Kidney (tissue), 14 donors: ENCODE data around the gene ENOPH1. TPM values are rescaled to one million over a fixed set of nuclear protein-coding genes. Genes with fewer than 3 reads are reported as not detected.
"Not testable (repeated sequence)": the region's sequence is repeated elsewhere in the genome, so short reads cannot be mapped to it uniquely, and the experiment has no call there.

Source experiments
- DNase-seq, 5 donors: peaks; one replicate each; pipeline ENCODE4 v3.0.0-alpha.2; 2013 to 2020
- FAIRE-seq: peaks from 2 replicates; lab custom pipeline; 2012; peaks lifted over from hg19 to GRCh38; lab: Jason Lieb, UNC
- H3K27ac ChIP-seq, 2 donors: one replicate each; pipeline ENCODE4 v1.7.0; 2013; ENCODE audit warnings: low read depth in 2 of 2, low read length in 2 of 2, inconsistent platforms in 1 of 2
- H3K27me3 ChIP-seq: one replicate; pipeline ENCODE4 v1.7.1; 2013; ENCODE audit warnings: low read length, inconsistent platforms; ENCODE audit not compliant: control insufficient read depth, insufficient read depth
- H3K36me3 ChIP-seq, 3 donors: one replicate each; pipeline versions ENCODE4 v1.7.0 to v1.7.1; 2013; ENCODE audit warnings: low read length in 3 of 3, control low read depth in 1 of 3, inconsistent platforms in 1 of 3; ENCODE audit not compliant: insufficient read depth in 3 of 3, control insufficient read depth in 2 of 3
- H3K4me1 ChIP-seq, 3 donors: one replicate each; pipeline versions ENCODE4 v1.7.0 to v1.7.1; 2013; ENCODE audit warnings: low read length in 3 of 3, inconsistent platforms in 1 of 3, low read depth in 1 of 3; ENCODE audit not compliant: control insufficient read depth in 2 of 3, insufficient read depth in 2 of 3
- H3K4me3 ChIP-seq, 3 donors: one replicate each; pipeline versions ENCODE4 v1.7.0 to v1.8.1; 2013; ENCODE audit warnings: low read length in 3 of 3, control low read depth in 1 of 3, inconsistent platforms in 1 of 3
- H3K9ac ChIP-seq, 3 donors: one replicate each; pipeline versions ENCODE4 v1.7.0 to v1.7.1; 2013; ENCODE audit warnings: low read length in 3 of 3, control low read depth in 1 of 3, inconsistent platforms in 1 of 3
- H3K9me3 ChIP-seq, 3 donors: one replicate each; pipeline versions ENCODE4 v1.7.0 to v1.7.1; 2013; ENCODE audit warnings: low read length in 3 of 3, control low read depth in 1 of 3, inconsistent platforms in 1 of 3; ENCODE audit not compliant: control insufficient read depth in 2 of 3, insufficient read depth in 1 of 3
- CTCF ChIP-seq: IDR thresholded peaks from 3 replicates; pipeline ENCODE4 v1.5.1; 2012; ENCODE audit warnings: mild to moderate bottlenecking, moderate library complexity, borderline replicate concordance; ENCODE audit not compliant: insufficient read depth; ENCODE audit errors: extremely low read depth
- intact Hi-C: fragments of 100-400 bp; cut with DNase I; formaldehyde crosslinking; loops from one replicate; pipeline ENCODE4 v1.11.1; 2022
- polyA plus RNA-seq: library from polyadenylated mRNA; stranded (reverse); fragments of 350-450 nt; fragmentation: Illumina TruSeq; extraction: RNeasy Lipid Tissue Mini Kit (QIAGEN cat#74804); gene quantifications from one replicate; pipeline ENCODE4 v1.2.3, GENCODE V29; 2014; ENCODE audit warnings: low read depth, low replicate concordance; ENCODE audit not compliant: insufficient read depth
- total RNA-seq: library from RNA; stranded (reverse); fragmentation: NEBNext Ultra II Directional; extraction: Animal tissue kit (Norgen Biotek cat#: 25700); gene quantifications from one replicate; pipeline ENCODE4 v1.2.1, GENCODE V29; 2021
- donor health status: control.
- donor health status: control.
- donor health status: control.
- donor health status: control.
- donor health status: control.
- donor health status: DM: yes; HTN: yes; CAD: no.
- donor health status: Normal renal cell carcinoma (clear cell type).

Gene ENOPH1
- total and polyA plus RNA-seq, 2 donors from 2014 or later, result 30.3 to 36.0 TPM

DNA sequence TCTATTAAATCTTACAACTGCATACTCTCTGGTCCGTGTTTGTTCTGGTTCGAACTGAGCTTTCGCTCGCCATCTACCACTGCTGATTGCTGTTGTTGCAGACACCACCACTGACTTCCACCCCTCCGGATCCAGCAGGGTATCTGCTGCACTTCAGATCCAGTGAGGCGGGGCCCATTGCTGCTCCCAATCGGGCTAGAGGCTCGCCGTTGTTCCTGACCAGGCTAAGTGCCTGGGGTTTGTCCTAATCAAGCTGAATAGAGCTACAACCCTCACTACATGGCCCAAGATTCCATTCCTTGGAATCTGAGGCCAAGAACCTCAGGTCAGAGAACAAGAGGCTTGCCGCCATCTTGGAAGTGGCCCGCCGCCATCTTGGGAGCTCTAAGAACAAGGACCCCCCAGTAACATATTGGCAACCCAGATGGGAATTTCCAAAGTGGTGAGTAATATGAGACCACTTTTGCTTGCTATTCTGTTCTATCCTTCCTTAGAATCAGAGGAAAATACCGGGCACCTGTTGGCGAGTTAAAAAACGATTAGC, 43.3 kb downstream of the ENOPH1 start:
- H3K9ac ChIP-seq, result no peak overlapping the region
- intact Hi-C loops, result no loop called here
- no peak for TF ChIP-seq CTCF
- no peaks in the 10 kb centered on the region for H3K4me1 ChIP-seq
- FAIRE-seq, result no peak
- H3K9me3 ChIP-seq, result no peaks in the 10 kb centered on the region
- no peaks in the 10 kb centered on the region for H3K36me3 ChIP-seq
- H3K27me3 ChIP-seq, result no peaks in the 10 kb centered on the region
- H3K4me3 ChIP-seq, result no peak overlapping the region
- no peak overlapping the region for H3K27ac ChIP-seq
- DNase-seq, result no peak

DNA sequence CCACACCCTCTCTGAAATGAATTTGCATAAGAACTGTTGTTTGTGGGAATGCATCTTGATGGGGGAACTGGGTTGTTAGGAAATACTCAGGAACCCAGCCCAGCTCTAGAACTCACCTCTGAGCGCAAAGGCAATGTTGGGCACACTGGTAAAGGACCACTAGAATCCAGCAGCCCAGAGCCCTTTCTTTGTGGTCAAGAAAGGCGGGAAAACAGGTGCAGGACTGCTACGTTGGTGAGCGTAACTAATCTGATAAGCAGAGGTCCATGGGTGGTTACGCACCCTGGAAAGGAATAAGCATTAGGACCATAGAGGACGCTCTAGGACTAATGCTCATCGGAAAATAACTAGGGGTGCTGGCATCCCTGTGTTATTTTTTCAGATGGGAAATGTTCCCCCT, 45.5 kb downstream of the ENOPH1 start:
- FAIRE-seq, H3K4me1 ChIP-seq, H3K36me3 ChIP-seq, intact Hi-C loops, H3K27ac ChIP-seq, H3K27me3 ChIP-seq, H3K4me3 ChIP-seq, H3K9ac ChIP-seq, H3K9me3 ChIP-seq, DNase-seq: not testable (repeated sequence)

- H3K36me3 ChIP-seq, intact Hi-C loops, H3K4me3 ChIP-seq, FAIRE-seq, H3K27ac ChIP-seq, H3K27me3 ChIP-seq, H3K9ac ChIP-seq, DNase-seq, H3K9me3 ChIP-seq, H3K4me1 ChIP-seq: not testable (repeated sequence)
Observed at GRCh38 chr4:82477469-82477868, 47.1 kb downstream of the ENOPH1 start.

- intact Hi-C loops, result no loop called here
- no peaks in the 10 kb centered on the region for H3K27me3 ChIP-seq
- TF ChIP-seq CTCF, result no peak
- DNase-seq (no peak), FAIRE-seq (no peak)
- H3K4me3 ChIP-seq, result no peak overlapping the region
- no peak overlapping the region for H3K9ac ChIP-seq
- no peaks in the 10 kb centered on the region for H3K4me1 ChIP-seq
- no peak overlapping the region for H3K27ac ChIP-seq
- H3K36me3 ChIP-seq, result no peaks in the 10 kb centered on the region
- no peaks in the 10 kb centered on the region for H3K9me3 ChIP-seq
Observed at GRCh38 chr4:82479562-82479961, 49.2 kb downstream of the ENOPH1 start.
